ENCODE measurements around the gene PTPN6. TPM values are rescaled to one million over a fixed set of nuclear protein-coding genes. Genes with fewer than 3 reads are reported as not detected.
A peak's percentile ranks its signal among the peaks of the same experiment; 100 is the strongest.

PTPN6 gene
- polyA plus RNA-seq, 3 donors, result 449 to 764 (median 562) TPM

DNA sequence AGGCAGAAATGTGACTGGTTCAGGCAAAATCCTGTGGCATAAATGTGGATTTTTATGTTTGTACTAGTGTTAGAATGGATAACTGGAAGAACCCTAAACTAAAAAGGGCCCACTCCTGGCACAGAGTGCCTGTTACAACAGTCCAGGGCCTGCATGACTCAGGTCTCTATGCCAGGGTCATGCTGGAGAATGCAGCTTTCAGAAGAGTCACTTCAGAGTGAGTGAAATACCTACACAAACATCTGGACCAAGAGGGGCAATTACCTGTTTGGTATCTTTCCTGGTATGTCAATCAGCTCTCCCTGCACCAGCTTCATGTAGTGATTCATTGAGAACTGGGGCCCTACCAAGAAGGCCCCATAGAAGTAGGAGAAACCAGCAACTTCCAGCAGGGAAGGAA is 29.6 kb downstream of the PTPN6 start:
- no peak overlapping the region for H3K9ac ChIP-seq (ENCODE audit: insufficient read depth, low read length, poor library complexity, severe bottlenecking)
- H3K4me2 ChIP-seq (replicated peaks; ENCODE audit: extremely low read depth, low read length, poor library complexity, severe bottlenecking), result no peak overlapping the region
- intact Hi-C loops (cut with micrococcal nuclease), result no loop called here
- no peaks in the 10 kb centered on the region for H3K9me3 ChIP-seq (replicated peaks in 1 of 2; ENCODE audit: control insufficient read depth in 1 of 2, insufficient read depth in 1 of 2, low read length in 2 of 2)
- H3K27ac Mint-ChIP-seq, result peak overlapping the region in 1 of 7 donors; percentile 30
- H3K4me1 Mint-ChIP-seq, result peaks cover 1% of the 10 kb centered on the region
- H3K4me1 ChIP-seq (ENCODE audit: control insufficient read depth in 1 of 2, insufficient read depth in 2 of 2, low read length in 2 of 2), result no peaks in the 10 kb centered on the region
- peaks cover 4% of the 10 kb centered on the region for H3K79me2 ChIP-seq (ENCODE audit: insufficient read depth, low read length)
- H3K27me3 Mint-ChIP-seq (ENCODE audit: low read depth in 3 of 3), result no peaks in the 10 kb centered on the region
- H3K4me3 Mint-ChIP-seq, result no peak overlapping the region
- no peak overlapping the region for H2AFZ ChIP-seq (ENCODE audit: insufficient read depth, low read depth, low read length, poor library complexity, severe bottlenecking)
- no peaks in the 10 kb centered on the region for H4K20me1 ChIP-seq (ENCODE audit: insufficient read depth, low read length)
- H3K9me3 Mint-ChIP-seq, result no peaks in the 10 kb centered on the region
- no peaks in the 10 kb centered on the region for H3K27me3 ChIP-seq (ENCODE audit: control insufficient read depth in 2 of 2, insufficient read depth in 2 of 2, low read length in 2 of 2)
- H3K36me3 ChIP-seq (replicated peaks in 1 of 2; ENCODE audit: control insufficient read depth in 1 of 2, insufficient read depth in 2 of 2, low read length in 2 of 2), result peaks cover 83 to 93% of the 10 kb centered on the region in 2 donors
- no peak overlapping the region for H3K27ac ChIP-seq (ENCODE audit: low read depth in 1 of 2, low read length in 2 of 2)
- no peak for DNase-seq
- TF ChIP-seq, protein P1, sequence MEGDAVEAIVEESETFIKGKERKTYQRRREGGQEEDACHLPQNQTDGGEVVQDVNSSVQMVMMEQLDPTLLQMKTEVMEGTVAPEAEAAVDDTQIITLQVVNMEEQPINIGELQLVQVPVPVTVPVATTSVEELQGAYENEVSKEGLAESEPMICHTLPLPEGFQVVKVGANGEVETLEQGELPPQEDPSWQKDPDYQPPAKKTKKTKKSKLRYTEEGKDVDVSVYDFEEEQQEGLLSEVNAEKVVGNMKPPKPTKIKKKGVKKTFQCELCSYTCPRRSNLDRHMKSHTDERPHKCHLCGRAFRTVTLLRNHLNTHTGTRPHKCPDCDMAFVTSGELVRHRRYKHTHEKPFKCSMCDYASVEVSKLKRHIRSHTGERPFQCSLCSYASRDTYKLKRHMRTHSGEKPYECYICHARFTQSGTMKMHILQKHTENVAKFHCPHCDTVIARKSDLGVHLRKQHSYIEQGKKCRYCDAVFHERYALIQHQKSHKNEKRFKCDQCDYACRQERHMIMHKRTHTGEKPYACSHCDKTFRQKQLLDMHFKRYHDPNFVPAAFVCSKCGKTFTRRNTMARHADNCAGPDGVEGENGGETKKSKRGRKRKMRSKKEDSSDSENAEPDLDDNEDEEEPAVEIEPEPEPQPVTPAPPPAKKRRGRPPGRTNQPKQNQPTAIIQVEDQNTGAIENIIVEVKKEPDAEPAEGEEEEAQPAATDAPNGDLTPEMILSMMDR (IDR thresholded peaks at IDR 0.05), result no peak
- H3K36me3 Mint-ChIP-seq, result peaks cover 76 to 90% of the 10 kb centered on the region in 2 donors
- H3K4me3 ChIP-seq (replicated peaks in 1 of 3; ENCODE audit: low read depth in 2 of 3, low read length in 3 of 3), result no peak overlapping the region

DNA sequence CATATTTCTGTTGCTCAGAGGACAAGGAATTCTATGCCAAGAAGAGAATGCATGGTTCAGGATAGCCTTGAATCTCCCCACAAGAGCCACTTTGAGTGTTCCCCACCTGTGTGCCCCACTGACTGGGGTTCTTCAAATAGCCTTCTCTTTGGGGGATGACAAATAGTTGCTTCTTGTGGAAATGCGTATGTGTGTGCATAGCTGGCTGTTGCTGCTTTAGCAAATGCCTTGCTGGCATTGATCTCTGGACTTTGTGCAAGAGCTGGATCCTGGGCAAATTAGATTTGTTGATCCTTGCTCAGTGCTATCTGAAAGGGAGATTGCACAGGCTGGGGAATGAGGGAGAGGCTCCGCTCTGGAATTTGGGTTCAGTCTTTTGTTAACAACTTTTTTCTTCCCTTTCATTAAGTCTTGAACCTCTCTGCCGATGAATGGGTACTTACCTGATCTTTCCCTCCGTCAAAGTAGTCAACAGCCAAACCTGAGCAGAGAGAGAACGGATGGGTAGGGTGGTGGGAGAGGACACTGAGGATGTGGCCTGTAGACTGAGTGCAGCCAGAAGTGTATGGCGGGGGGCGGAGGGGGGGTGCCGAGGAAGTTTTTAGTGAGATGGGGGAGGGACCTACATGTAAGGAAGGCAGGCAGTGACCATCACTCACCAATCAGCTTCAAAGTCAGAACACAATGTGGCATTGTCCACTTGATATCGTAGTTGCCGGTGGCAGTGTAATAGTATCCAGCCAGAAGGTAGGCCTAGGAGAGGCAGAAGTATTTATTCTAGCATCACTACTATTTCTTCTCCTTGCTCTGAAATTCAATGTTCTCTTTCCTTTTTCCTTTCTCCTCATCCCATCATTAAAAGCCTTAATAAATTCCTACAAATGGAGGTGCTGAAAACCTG is 30.2 kb downstream of the PTPN6 start:
- Histone ChIP-seq H3K9me3 (replicated peaks in 1 of 2; ENCODE audit: control insufficient read depth in 1 of 2, insufficient read depth in 1 of 2, low read length in 2 of 2) (no peaks in the 10 kb centered on the region), H3K79me2 (ENCODE audit: insufficient read depth, low read length) (peaks cover 4% of the 10 kb centered on the region), H3K4me1 (ENCODE audit: control insufficient read depth in 1 of 2, insufficient read depth in 2 of 2, low read length in 2 of 2) (no peaks in the 10 kb centered on the region), H3K36me3 (replicated peaks in 1 of 2; ENCODE audit: control insufficient read depth in 1 of 2, insufficient read depth in 2 of 2, low read length in 2 of 2) (peaks cover 79 to 93% of the 10 kb centered on the region in 2 donors), H2AFZ (ENCODE audit: insufficient read depth, low read depth, low read length, poor library complexity, severe bottlenecking) (no peak overlapping the region), H3K4me2 (replicated peaks; ENCODE audit: extremely low read depth, low read length, poor library complexity, severe bottlenecking) (no peak overlapping the region), H3K4me3 (replicated peaks in 1 of 3; ENCODE audit: low read depth in 2 of 3, low read length in 3 of 3) (no peak overlapping the region), H3K27me3 (ENCODE audit: control insufficient read depth in 2 of 2, insufficient read depth in 2 of 2, low read length in 2 of 2) (no peaks in the 10 kb centered on the region), H4K20me1 (ENCODE audit: insufficient read depth, low read length) (no peaks in the 10 kb centered on the region), H3K27ac (ENCODE audit: low read depth in 1 of 2, low read length in 2 of 2) (no peak overlapping the region), H3K9ac (ENCODE audit: insufficient read depth, low read length, poor library complexity, severe bottlenecking) (no peak overlapping the region)
- no peak overlapping the region for H3K4me3 Mint-ChIP-seq
- peaks cover 74 to 89% of the 10 kb centered on the region in 2 donors for H3K36me3 Mint-ChIP-seq
- no peaks in the 10 kb centered on the region for H3K9me3 Mint-ChIP-seq
- no peak for DNase-seq
- H3K27me3 Mint-ChIP-seq (ENCODE audit: low read depth in 3 of 3), result no peaks in the 10 kb centered on the region
- TF ChIP-seq, protein P1 (IDR thresholded peaks at IDR 0.05), result no peak
- peaks cover 1% of the 10 kb centered on the region for H3K4me1 Mint-ChIP-seq
- intact Hi-C loops (cut with micrococcal nuclease), result no loop called here
- WGBS (ENCODE audit: insufficient coverage), result 86% methylated on average over 1 of the region's 10 CpGs
- H3K27ac Mint-ChIP-seq, result no peak overlapping the region

Data from CD14-positive monocyte (primary cell).